NCI-H69 (cell line): Measurements from ENCODE around the gene ENTPD5.
"Not testable (repeated sequence)": the region's sequence is repeated elsewhere in the genome, so short reads cannot be mapped to it uniquely, and the experiment has no call there.

Experiments used
- DNase-seq: peaks from one replicate; lab custom pipeline; 2025; lab: John Stamatoyannopoulos, UW

Gene ENTPD5

DNA sequence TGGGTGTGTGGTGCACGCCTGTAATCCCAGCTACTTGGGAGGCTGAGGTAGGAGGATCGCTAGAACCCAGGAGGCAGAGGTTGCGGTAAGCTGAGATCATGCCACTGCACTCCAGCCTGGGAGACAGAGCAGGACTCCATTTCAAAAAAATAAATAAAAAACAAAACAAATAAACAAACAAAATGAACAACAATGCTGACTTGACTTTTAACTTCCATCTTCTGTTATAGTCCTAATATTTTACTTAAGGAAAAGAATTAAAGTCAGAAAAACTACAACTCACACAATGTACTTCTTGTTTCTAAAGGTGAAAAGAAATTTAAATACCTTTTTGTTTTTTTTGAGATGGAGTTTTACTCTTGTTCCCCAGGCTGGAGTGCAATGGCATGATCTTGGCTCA is 13.4 kb downstream of the ENTPD5 start:
- not testable (repeated sequence) for DNase-seq

DNA sequence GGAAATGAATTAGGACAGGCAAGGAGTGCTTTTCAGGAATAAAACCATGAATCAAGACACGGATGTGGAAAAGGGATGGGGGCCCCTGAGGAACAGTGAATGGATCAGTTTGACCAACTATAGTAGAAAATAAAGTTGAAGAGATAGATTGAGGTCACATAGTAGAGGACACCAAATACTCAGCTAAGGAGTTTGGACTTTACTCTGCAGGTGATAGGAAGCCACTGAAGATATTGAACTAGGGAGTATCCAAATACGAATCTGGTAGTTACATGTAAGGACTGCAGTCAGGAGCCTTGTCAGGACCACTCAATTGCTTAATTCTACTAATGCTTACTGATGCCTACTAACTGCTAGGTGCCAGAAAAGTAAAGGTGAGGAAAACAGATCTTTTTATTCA is 20.4 kb downstream of the ENTPD5 start:
- DNase-seq, result no peak

DNA sequence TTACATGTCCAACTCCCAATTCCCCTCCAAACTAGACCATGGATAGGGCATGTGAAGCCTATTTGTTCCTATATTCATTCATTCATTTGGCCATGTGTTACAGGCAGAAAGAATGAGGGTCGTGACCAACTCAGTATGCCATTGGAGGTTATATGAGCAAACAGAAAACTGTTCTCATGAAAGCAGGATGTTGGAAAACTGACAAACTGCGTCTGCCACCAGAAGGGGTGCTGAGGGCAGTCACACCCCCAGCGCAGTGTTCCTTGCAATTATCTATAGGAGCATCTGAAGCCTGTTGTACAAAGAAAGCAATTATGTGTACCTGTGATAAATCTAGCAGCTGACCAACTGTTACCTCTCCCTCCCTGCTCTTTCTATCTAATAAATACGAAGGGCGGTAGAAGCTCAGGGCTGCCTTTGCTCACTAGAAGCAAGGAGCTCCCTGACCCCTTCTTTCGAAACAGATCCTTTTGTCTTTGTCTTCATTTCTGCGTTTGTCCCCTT is 21.1 kb downstream of the ENTPD5 start:
- DNase-seq, result peak; percentile 91

DNA sequence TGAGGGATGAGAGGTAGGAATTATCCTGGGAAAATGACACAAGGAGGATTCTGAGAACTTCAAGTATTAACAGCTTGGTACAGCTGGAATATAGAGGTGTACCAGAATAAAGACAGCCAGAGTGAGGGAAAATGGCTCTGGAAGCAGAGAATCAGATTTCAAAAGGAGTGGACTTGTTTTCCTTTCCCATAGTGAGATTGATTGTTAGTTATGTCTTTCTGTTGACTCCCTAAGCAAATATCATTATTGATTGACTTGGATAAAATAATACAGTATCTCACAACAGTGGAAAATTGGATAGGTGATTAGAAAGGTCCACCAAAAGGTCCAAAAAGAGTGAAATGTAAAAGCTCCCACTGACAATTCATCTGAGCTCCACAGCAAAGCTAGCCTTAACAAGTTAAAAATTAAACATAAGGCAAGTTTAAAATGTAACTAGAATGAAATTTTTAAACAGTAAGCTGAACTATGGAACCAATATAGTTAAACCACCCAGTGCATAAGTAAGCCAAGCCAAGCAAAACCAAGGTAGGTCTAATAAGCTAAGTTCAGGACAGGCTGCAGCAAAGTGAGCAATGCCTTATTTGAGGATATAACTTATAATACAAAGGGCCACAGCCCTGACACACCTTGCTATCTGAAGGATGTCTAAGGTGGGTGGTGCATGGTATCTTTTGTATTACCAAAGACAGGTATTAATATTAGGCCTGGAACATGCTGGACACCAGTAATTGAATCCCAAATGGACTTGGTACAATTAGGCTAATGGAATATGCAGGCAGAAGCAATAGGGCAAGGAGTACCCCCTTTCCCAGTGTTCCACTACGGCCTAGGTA is 21.8 kb downstream of the ENTPD5 start:
- DNase-seq, result peak; percentile 41

DNA sequence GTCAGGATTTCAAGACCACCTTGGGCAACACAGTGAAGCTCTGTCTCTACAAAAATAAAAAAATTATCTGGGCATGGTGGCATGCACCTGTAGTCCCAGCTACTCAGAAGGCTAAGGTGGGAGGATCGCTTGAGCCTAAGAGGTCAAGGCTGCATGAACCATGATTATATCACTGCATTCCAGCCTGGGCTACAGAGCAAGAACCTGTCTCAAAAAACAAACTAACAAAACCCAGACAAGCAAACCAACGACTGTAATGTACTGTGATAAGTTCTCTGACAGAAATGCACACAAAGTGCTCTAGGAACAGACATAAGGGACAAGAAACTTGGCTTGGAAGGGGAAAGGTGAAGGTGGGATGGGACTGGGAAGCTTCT is 22.4 kb downstream of the ENTPD5 start:
- DNase-seq, result no peak

DNA sequence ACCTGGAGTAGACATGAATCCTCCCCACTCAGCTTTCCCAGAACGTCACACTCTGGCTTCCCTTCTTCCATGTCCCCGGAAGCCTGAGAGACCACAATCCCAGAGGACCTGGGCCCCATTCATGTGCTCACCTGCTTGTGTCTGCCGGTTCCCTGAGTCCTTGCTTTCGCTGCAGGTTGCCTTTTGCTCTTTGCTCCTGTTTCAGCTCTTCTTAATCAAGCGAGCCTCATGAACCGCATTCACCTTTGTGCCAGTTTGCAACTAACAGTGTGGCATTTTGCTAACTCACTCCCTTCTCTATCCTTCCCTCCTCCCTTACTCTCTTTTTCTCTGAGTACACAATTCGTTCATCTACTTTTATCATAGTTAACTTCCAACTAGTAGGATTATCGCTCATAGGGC is 23.1 kb downstream of the ENTPD5 start:
- no peak for DNase-seq

DNA sequence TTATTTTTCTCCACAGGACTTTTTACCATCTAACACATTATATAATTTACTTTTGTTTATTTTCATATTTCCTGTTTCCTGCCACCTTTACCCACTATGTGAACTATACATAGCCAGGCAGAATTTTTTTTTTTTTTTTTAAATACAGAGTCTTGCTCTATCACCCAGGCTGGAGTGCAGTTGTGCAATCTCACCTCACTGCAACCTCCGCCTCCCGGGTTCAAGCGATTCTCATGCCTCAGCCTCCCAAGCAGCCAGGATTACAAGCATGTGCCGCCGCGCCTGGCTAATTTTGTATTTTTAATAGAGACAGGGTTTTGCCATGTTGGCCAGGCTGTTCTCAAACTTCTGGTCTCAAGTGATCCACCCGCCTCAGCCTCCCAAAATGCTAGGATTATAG is 24.2 kb downstream of the ENTPD5 start:
- peak; percentile 22 for DNase-seq

DNA sequence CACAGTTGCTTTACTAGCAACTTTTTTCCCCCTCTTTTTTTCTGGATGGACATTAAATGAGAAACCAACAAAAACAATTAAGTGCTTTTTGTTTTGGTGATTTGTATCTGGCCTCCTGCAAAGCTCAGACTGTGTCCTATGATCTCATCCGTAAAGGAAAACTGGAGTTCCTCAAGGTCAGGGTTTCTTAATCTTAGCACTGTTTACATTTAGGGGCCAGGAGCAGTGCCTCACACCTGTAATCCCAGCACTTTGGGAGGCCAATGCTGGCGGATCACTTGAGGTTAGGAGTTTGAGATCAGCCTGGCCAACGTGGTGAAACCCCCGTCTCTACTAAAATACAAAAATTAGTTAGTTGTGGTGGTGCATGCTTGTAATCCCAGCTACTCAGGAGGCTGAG is 28.0 kb downstream of the ENTPD5 start:
- no peak for DNase-seq

DNA sequence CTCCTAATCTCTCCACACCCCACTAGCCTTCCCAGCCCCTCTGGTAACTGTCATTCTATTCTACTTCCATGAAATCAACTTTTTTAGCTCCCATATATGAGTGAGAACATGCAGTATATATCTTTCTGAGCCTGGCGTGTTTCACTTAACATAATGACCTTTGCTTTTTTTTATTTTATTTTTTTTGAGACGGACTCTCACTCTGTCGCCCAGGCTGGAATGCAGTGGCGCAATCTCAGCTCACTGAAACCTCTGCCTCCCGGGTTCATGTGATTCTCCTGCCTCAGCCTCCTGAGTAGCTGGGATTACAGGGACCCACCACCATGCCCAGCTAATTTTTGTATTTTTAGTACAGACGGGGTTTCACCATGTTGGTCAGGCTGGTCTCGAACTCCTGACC is 30.4 kb downstream of the ENTPD5 start:
- not testable (repeated sequence) for DNase-seq

DNA sequence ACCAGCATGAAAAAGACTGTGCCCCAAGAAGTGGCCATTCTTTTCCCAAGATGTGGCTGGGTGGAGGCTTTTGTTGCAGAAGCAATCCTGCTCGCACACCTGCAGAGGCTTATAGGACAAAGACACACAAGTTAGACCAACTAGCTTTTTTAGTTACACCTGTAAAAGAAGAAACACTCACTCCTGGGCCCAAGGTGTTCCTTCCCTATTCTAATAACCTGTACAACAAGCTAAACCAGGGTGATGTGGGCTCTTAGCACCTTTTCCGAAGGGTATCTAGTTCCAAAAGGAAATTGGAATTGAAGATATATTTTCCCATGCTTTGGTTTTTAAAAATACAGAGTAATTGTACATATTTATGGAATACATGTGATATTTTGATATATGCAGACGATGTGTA is 31.0 kb downstream of the ENTPD5 start:
- no peak for DNase-seq

DNA sequence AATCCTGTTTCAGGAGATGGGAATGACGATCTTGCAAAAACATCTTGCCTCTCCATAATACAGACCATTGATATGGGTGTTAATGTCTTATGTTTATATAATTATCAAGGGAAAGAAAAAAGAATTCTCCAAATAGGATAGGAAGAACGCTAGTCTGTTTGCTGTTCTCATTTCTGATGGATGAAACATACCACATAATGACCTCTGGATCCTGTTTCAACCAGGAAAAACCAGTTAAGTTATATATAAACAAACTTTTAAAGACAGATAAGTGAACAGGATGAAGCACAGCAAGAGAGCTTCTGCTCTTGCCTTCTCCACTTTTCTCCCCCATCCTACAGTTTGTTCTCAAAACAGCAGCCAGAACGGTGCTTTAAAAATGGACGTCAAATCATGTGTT is 41.2 kb downstream of the ENTPD5 start:
- no peak for DNase-seq

DNA sequence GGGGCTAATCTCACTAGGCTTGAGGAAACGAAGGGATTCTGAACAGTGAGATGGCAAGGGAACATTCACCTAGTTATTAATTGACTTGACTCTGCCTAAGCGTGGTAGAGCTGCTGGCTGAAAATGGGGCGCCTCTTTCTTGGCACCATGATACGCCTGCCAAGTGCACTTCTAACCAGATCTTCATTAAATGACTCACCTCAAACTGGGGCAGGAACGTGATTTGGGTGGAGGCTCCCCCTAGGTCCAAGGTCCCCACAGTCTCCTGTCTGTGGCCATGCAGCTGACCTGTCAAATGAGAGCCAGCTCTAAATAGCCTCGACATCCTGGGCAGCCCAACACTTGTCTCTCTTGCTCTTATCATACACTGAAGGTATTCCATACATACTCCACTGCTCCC is 43.0 kb downstream of the ENTPD5 start:
- no peak for DNase-seq

DNA sequence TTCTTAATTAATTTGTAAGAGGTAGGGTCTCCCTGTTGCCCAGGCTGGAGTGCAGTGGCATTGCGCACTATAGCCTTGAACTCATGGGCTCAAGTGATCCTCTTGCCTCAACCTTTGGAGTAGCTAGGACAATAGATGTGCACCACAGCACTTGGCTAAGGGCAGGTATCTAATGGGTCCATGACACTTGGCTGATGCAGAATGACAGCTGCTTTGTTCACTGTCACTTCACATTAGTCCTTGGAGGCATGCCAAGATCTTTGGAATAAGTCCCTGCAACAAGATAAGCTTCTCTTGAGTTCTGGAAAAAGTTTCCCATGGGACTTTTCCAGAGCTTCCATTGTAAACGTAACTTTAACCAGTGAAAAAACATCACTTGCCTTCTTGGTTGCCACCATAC is 45.6 kb downstream of the ENTPD5 start:
- DNase-seq, result peak; percentile 17

DNA sequence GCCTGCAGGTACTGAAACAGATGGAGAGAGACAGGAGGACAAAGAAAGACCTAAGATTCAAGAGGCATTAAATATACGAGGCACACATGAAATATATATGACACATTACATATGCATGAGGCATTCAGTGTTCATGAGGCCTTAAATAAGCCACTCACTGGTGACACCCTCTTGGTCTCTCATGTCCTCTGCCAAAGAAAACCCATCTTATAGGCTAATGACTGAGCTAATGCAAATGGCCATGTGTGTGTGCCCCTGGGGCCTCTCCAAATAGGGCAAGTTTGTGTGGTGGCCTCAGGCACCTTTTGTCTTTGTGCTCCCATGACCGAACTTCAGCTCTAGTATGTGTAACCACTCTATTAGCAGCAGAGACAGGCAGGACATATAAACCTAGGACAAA is 50.2 kb downstream of the ENTPD5 start:
- DNase-seq, result no peak

DNA sequence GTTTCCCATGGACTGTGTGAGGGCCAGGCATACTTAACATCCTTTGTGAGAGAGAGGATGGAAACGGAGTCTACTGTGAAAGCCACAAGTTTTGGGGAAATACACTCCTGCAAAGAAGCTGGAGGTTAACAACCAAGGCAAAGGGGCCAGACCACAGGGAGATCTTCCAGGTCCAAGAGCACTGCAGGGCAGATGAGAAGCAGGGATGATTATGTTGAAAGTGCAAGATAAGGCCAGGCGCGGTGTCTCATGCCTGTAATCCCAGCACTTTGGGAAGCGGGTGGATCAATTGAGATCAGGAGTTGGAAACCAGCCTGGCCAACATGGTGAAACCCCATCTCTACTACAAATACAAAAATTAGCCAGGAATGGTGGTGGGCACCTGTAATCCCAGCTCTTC is 53.9 kb downstream of the ENTPD5 start:
- no peak for DNase-seq

DNA sequence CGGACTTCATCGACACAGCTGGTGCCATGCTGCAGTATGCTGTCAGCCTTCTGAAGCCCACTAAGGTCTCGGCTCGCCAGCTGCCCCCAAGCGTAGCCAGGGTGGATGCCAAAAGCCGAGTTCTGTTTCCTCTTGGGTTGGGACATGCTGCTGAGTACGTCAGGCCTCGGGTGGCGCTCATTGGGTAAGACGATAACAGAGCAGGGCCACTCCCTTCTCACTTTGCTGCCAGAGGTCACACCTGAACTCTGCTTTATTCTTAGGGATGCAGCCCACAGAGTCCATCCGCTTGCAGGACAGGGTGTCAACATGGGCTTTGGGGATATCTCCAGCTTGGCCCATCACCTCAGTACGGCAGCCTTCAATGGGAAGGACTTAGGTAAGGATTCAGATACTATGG is 57.9 kb downstream of the ENTPD5 start:
- DNase-seq, result no peak

DNA sequence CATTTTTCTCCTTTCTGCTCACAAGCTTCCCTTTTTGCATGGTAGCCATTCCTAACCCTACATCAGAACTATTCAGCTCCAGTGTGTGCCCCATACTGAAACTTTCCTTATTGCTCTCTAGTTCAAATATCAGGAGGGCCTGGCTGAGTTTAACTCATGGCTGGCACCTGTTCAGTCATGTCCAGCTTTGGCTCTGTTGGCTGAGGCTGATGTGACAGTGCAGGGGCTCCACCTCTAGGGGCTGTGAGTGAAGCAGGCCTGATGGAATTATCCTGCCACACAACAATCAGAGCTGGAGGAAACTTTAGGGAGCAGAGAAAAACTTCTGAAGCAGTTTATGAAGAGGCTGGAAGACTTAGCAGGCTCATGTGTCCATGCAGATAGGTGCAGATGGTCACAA is 60.5 kb downstream of the ENTPD5 start:
- DNase-seq, result no peak

DNA sequence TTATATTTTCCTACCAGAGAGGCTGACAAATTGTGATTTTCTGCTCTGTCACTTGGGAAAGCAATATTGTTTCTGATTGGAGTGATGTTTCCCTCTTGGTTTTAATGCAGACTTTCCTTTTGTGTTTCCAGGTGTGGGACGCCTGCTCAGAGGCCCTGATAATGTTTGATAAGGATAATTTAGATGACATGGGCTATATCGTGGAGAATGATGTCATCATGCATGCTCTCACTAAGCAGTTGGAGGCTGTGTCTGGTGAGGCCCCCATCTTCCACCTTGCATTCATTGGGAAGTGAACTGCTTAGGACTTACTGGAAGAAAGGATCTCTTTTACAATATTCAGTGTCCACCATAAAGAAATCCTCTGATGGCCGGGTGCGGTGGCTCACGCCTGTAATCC is 63.4 kb downstream of the ENTPD5 start:
- DNase-seq, result no peak

DNA sequence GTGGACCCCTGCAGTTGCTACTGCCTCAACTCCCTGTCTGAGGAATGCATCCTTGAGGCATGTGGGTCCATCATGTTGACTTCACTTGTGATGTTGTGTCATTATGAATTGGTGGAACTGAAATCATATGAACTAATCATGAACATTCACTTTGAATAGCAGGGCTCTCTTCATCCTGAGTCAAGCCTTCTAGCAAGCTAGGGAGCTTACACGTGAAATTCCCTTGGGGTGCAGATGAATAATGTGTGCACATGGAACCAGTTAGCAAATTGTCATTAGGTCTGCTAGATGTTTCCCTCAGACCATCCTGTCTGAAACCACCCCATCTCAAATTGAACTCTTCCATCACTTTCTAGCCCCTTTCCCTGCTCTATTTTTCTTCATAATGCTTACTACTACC is 65.4 kb downstream of the ENTPD5 start:
- DNase-seq, result no peak

DNA sequence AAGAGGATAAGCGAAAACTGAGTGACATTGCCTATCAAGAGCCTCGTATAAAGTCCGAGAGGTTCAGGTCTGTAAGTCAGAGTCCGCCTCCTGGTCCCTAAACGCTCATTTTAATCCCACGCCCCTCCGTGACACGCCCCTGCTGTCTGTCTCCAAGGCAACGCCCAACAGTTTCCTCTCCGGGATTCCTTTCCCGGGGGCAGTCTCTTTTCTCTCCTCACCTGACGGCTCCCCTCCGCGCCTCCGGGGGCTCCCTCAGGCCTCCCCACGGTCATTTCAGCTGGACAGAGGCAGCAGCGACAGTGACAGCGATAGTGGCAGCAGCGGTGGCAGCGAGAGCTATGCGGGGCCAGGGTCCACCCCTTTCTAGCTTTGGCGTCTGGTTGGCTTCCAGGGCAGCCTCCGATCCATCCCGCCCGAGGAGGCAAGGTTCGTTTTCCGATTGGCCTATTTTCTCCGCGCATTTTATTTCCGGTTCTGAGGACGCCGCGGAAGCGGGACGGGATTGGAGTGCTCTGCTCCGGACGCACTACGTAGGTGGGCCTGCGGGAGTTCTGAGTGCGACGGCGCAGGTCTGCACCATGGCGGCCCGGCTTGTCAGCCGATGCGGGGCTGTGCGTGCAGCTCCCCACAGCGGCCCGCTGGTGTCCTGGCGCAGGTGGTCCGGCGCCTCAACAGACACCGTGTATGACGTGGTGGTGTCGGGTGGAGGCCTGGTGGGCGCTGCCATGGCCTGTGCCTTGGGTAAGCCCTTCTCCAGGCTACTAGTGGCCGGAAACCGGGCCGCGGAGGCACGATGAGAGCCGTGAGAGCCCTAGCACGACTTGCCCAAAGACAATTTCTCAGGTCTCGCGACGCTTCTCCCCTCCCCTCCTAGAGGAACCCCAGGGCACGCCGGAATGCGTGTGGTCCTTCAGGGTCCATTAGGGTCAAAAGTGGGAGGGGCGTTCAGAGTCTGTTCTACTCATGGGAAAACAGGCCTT is 69.0 kb downstream of the ENTPD5 start, which contains the start of the genes COQ6 and FAM161B:
TSS of gene COQ6 (plus strand) at position 551 of the 983 bp plus-strand sequence. CDS start at position 582, 31 bp downstream.
TSS of gene FAM161B (minus strand) at position 343 of the 983 bp plus-strand sequence. CDS start at position 275, 68 bp downstream.
- DNase-seq, result peak; percentile 98

DNA sequence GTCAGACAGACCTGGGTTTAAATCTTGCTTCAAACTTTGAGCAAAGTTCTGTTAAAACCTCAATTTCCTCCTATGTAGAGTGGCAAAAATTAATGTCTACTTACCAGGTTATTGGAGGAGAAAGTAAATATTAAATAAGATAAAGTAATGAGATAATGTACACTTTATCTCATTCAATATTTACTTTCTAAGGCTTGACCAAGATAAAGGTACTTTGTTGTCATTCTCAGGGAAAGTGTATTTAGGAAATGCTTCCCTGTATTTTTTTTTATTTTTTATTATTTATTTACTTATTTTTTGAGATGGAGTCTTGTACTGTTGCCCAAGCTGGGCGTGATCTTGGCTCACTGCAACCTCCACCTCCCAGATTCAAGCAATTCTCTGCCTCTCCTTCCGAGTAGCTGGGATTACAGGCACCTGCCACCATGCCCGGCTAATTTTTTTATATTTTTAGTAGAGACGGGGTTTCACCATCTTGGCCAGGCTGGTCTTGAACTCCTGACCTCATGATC is 73.9 kb downstream of the ENTPD5 start:
- no peak for DNase-seq

DNA sequence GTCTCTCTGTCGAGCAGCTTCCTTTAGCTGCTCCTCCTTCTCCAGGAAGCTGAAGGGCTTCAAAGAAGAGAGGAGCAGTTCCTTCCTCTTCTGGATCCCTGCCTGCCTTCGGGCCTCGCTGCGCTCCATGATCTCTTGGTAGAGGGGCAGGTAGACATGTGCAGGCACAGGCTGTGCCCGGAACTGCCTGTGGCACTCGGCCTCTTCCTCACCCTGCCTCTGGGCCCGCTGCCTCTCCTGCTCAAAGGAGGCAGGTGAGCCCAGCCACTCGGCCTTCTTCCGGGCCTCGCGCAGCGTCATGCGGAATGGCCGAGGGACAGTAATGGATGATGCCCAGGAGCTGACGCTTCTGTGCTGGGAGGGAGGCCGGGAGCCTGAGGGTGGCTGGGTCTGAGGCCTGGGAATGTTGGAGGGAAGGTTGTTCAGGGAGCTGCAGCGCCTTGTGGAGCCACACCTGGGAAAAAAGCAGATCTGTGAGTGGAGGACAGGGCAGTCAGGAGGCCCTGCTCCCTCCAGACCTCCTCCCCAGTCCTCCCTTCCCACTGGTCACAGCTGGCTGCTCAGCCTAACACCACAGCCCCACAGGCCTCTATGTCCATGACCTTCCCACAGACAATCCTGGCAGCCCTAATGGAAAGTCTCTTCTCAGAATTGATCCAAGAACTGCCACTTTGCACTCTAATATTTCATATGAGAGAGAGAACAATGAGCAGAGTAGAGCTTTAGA is 74.5 kb downstream of the ENTPD5 start:
- DNase-seq, result no peak
